ENCODE results near the gene ARPC1A.

DNA sequence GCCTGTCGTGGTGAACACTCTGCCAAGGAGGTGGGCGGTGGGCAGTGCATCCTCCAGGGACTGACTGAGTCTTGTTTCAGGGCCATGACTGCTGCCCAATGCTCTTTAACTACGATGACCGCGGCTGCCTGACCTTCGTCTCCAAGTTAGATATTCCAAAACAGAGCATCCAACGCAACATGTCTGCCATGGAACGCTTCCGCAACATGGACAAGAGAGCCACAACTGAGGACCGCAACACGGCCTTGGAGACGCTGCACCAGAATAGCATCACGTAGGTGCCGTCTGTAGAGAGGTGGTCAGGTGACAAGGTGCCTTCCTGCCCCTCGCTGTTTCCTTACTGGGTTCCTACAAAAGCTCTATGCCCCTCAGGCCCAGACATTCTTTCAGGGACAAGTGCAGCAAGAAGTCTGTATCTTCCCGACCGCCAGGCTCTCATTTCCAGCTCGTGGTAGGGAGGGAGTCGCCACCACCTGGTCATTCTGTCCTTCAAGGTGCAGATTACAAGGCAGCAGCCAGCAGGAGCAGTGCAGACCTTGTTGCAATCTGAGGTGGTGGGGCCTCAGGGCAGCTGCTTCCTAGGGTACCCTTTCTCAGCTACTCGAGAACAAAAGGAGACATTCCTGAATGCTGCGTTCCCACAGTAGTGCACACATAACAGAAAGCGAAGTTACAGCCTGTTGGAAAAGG, 33.9 kb downstream of the ARPC1A start:
- TF ChIP-seq EP300 (IDR thresholded peaks at IDR 0.05) = no peak
- TF ChIP-seq, protein P1, sequence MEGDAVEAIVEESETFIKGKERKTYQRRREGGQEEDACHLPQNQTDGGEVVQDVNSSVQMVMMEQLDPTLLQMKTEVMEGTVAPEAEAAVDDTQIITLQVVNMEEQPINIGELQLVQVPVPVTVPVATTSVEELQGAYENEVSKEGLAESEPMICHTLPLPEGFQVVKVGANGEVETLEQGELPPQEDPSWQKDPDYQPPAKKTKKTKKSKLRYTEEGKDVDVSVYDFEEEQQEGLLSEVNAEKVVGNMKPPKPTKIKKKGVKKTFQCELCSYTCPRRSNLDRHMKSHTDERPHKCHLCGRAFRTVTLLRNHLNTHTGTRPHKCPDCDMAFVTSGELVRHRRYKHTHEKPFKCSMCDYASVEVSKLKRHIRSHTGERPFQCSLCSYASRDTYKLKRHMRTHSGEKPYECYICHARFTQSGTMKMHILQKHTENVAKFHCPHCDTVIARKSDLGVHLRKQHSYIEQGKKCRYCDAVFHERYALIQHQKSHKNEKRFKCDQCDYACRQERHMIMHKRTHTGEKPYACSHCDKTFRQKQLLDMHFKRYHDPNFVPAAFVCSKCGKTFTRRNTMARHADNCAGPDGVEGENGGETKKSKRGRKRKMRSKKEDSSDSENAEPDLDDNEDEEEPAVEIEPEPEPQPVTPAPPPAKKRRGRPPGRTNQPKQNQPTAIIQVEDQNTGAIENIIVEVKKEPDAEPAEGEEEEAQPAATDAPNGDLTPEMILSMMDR (IDR thresholded peaks at IDR 0.05) = no peak
